Nephron progenitor cell (in vitro differentiated cells): ENCODE data around the gene PRICKLE1.

ENCODE experiments used
- DNase-seq: peaks from one replicate; pipeline ENCODE4 v3.0.0; 2021
- H3K27ac Mint-ChIP-seq: 2 replicates; pipeline ENCODE4 v1.8.0; 2021; ENCODE audit warnings: mild to moderate bottlenecking, moderate library complexity, mixed read lengths
- H3K27me3 Mint-ChIP-seq: 2 replicates; pipeline ENCODE4 v1.8.0; 2021; ENCODE audit warnings: mild to moderate bottlenecking, low read depth, mixed read lengths; ENCODE audit not compliant: poor library complexity
- H3K36me3 Mint-ChIP-seq: 2 replicates; pipeline ENCODE4 v1.8.0; 2021; ENCODE audit warnings: low read depth, mixed read lengths
- H3K4me1 Mint-ChIP-seq: 2 replicates; pipeline ENCODE4 v1.8.0; 2021; ENCODE audit warnings: mixed read lengths
- H3K4me3 Mint-ChIP-seq: 2 replicates; pipeline ENCODE4 v1.8.0; 2021; ENCODE audit warnings: mild to moderate bottlenecking, moderate library complexity, mixed read lengths
- H3K9me3 Mint-ChIP-seq: 2 replicates; pipeline ENCODE4 v1.8.0; 2021; ENCODE audit warnings: mild to moderate bottlenecking, moderate library complexity, mixed read lengths
- TF ChIP-seq, protein P1 (sequence below): fragments of 200-600 bp; sonication (generic); IDR thresholded peaks from 2 replicates; pipeline ENCODE4 v1.5.0; 2021; ENCODE audit warnings: antibody characterized with exemption

The PRICKLE1 gene

DNA sequence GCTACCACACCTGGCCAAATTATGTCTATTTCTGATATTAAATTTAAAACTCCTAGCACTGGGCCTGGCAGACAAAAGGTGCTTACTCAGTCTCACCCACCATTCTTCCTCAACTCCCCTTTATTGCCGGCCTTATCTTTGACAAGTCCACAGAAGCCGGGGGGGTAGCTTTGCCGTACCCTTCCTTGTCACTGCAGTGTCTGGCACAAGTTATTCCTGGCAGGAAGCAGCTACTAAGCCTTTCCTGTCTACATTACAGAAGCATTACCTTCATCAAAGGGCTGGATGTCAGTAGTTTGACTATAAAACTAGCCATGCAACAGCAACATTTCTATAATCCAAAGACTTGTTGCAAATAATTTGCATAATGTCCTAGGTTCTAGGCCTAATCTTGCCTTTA, 127.1 kb downstream of the PRICKLE1 start:
- peaks cover 86% of the 10 kb centered on the region for H3K36me3 Mint-ChIP-seq

DNA sequence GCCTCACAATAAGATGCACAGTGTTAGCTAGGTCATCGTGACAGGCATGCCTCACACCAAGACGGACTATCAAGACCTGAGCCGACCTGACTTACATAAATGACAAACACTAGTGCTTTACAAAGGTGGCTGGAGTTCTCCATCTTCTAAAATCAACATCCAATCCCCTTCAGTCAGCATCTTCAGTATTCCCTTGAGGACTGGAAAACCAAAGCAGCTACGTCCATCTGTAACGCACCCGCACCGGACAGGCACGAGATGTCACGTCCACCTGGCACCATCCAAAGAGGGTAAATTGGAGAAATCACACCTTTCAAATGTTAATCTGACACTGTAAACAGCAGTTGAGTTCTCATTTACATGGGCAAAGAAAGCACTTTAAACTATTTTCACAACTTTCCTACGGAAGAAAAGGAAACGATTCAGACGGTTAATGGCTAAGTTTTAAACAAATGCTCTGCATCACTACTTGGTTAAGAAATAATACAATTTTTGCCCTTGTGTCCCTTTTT, 130.2 kb downstream of the PRICKLE1 start:
- no peaks in the 10 kb centered on the region for H3K9me3 Mint-ChIP-seq
- H3K36me3 Mint-ChIP-seq, result peaks cover 78% of the 10 kb centered on the region

More for the DNA sequence above, 127.1 kb downstream of the PRICKLE1 start:
- H3K27me3 Mint-ChIP-seq, result no peaks in the 10 kb centered on the region
- DNase-seq, result no peak
- H3K4me3 Mint-ChIP-seq, result no peak overlapping the region
- H3K9me3 Mint-ChIP-seq, result no peaks in the 10 kb centered on the region
- H3K4me1 Mint-ChIP-seq, result peaks cover 6% of the 10 kb centered on the region
- TF ChIP-seq, protein P1, sequence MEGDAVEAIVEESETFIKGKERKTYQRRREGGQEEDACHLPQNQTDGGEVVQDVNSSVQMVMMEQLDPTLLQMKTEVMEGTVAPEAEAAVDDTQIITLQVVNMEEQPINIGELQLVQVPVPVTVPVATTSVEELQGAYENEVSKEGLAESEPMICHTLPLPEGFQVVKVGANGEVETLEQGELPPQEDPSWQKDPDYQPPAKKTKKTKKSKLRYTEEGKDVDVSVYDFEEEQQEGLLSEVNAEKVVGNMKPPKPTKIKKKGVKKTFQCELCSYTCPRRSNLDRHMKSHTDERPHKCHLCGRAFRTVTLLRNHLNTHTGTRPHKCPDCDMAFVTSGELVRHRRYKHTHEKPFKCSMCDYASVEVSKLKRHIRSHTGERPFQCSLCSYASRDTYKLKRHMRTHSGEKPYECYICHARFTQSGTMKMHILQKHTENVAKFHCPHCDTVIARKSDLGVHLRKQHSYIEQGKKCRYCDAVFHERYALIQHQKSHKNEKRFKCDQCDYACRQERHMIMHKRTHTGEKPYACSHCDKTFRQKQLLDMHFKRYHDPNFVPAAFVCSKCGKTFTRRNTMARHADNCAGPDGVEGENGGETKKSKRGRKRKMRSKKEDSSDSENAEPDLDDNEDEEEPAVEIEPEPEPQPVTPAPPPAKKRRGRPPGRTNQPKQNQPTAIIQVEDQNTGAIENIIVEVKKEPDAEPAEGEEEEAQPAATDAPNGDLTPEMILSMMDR, result no peak
- H3K27ac Mint-ChIP-seq, result no peak overlapping the region

DNA sequence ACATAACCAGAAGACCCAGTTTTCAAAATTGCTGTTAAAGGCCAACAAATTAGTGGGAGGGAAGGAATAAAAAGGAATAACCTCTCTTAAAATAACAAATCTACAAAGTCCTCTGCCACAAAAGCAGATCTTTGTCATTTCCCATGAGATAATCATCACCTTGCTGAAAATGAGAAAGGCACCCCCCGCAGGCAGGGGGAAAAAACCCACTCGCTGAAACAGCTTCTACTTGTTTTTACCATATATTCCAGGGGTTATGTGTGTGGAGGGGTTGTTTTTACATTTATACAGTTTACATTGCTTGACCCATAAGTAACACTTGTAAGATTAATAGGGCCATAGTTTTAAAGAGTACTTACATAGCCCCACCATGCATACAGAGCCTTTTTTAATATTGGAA, 131.0 kb downstream of the PRICKLE1 start:
- peaks cover 70% of the 10 kb centered on the region for H3K36me3 Mint-ChIP-seq
- H3K4me3 Mint-ChIP-seq, result no peak overlapping the region
- no peaks in the 10 kb centered on the region for H3K27me3 Mint-ChIP-seq
- H3K4me1 Mint-ChIP-seq, result no peaks in the 10 kb centered on the region
- TF ChIP-seq, protein P1, result no peak
- H3K9me3 Mint-ChIP-seq, result no peaks in the 10 kb centered on the region
- peak overlapping the region; percentile 78 for H3K27ac Mint-ChIP-seq
- no peak for DNase-seq

More for the DNA sequence above, 130.2 kb downstream of the PRICKLE1 start:
- Mint-ChIP-seq H3K27me3 (no peaks in the 10 kb centered on the region), H3K4me1 (no peaks in the 10 kb centered on the region), H3K4me3 (no peak overlapping the region), H3K27ac (peak overlapping the region; percentile 89)
- DNase-seq, result no peak
- TF ChIP-seq, protein P1, result no peak

DNA sequence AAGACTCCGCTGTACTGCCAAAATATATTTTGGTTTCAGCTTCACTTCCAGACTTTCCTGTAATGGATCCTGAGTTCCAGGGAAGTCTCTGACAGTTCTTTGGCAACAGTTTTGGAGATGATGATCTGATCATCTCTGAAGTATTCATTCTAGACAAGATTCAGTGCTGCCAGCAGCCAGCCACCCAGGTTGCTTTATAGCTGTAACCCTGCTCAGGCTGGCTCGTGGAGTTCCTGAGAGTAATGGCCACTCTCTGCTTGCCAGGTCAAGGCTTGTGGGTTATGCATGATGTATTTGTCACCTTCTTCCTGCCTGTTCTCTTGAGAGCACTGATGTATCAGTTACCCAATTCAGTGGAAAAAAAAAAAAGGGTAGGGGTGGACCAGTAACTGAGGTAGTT, 139.3 kb downstream of the PRICKLE1 start:
- DNase-seq, result no peak
- peak overlapping the region; percentile 61 for H3K27ac Mint-ChIP-seq
- H3K27me3 Mint-ChIP-seq, result peaks cover 3% of the 10 kb centered on the region
- peaks cover 9% of the 10 kb centered on the region for H3K9me3 Mint-ChIP-seq
- H3K36me3 Mint-ChIP-seq, result peaks cover 61% of the 10 kb centered on the region
- H3K4me3 Mint-ChIP-seq, result no peak overlapping the region
- TF ChIP-seq, protein P1, result no peak
- peaks cover 37% of the 10 kb centered on the region for H3K4me1 Mint-ChIP-seq

DNA sequence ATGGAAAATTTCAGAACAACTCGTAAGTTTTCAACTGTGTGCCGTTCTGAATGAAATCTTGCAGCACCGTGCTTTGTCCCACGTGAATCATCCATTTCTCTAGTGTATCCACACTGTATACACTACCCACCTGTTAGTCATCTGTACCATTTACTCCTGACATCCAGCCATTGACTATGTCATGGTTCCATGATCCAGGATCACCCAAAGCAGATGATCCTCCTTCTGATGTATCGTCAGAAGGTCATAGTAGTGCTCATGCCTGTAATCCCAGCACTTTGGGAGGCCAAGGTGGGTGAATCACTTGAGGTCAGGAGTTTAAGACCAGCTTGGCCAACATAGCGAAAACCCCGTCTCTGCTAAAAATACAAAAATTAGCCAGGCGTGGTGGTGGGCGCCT, 140.7 kb downstream of the PRICKLE1 start:
- no peak for DNase-seq
- Mint-ChIP-seq H3K27ac (no peak overlapping the region), H3K9me3 (peaks cover 21% of the 10 kb centered on the region), H3K4me3 (no peak overlapping the region), H3K4me1 (peaks cover 37% of the 10 kb centered on the region), H3K27me3 (peaks cover 3% of the 10 kb centered on the region), H3K36me3 (peaks cover 70% of the 10 kb centered on the region)
- TF ChIP-seq, protein P1, result no peak

DNA sequence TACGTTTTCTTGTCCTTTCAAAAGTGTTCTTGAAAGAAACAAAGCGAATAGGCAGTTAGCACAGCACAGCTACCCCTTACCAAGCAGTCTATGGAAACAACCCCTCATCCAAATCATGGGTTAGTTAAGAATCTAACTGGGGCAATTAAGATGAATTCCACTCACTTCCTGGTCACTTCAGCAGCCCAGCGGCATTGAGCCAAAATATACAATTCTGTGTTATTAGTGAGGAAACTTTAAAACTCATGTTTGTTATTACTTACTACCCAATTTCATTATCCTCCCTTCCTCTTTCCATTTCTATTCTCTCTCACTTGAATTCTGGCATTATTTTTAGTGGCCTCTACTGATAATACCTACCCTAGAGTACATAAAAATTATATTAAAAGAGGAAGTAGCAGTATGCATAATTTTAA, 142.2 kb downstream of the PRICKLE1 start:
- no peak overlapping the region for H3K27ac Mint-ChIP-seq
- no peak for DNase-seq

More for the DNA sequence above, 142.2 kb downstream of the PRICKLE1 start:
- Mint-ChIP-seq H3K4me1 (peaks cover 28% of the 10 kb centered on the region), H3K9me3 (peaks cover 26% of the 10 kb centered on the region), H3K4me3 (no peak overlapping the region), H3K27me3 (no peaks in the 10 kb centered on the region), H3K36me3 (peaks cover 78% of the 10 kb centered on the region)
- TF ChIP-seq, protein P1, result no peak
